Fibroblast of skin of right quadriceps (primary cell): ENCODE data around the gene EVL.

Source experiments
- DNase-seq: peaks from one replicate; pipeline ENCODE4 v3.0.0-alpha.2; 2013

EVL gene

DNA sequence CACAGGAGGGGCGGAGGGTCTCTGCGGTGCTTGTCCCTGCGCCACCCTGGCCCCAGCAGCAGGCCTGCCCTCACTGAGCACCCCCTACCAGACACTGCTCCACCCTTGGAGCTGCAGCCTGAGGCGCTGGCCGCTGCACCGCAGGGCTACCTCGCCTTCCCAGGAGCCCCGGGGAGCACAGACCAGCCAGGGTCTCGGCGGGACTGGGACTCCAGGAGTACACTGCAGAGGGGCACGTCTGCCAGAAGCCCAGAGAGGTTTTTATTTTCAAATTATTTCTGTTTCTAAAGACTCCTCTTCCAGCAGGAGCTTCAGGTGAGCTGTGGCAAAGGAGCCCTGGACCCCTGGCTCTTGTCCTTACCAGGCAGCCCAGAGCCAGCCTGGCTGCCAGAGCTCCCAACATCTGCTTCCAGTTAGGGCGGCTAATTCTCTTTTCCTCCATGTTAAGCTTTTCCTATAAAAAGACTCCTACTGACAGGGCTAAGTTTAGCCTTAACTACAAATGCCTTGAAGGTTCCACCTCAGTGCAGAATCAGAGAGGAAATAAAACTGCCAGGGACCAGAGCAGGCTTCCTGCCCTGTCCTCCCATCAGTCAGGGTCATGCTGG is 67.8 kb downstream of the EVL start:
- DNase-seq, result peak; percentile 53

- no peak for DNase-seq
Measured at GRCh38 chr14:100134586-100134985, 69.4 kb downstream of the EVL start.

DNA sequence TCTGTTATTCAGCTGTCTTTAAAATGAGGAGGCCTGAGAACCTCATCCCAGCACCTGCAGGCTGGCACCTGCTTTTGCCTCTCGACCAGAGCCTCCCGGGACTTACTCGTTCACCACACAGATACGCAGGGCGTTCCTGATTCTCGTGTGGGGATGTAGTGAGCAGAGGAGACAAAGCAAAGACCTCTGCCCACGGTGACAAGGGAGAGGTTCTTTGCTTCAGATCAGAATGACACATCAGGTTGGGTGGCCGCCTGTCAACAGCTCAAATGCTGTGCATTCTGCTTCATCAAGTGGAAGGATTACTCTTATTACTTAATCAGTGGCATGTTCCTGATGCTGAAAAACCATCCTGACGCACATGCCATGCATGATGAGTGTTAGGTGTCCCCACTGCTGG is 69.9 kb downstream of the EVL start:
- no peak for DNase-seq

- DNase-seq, result no peak
Measured at GRCh38 chr14:100135784-100136183, 70.6 kb downstream of the EVL start.

DNA sequence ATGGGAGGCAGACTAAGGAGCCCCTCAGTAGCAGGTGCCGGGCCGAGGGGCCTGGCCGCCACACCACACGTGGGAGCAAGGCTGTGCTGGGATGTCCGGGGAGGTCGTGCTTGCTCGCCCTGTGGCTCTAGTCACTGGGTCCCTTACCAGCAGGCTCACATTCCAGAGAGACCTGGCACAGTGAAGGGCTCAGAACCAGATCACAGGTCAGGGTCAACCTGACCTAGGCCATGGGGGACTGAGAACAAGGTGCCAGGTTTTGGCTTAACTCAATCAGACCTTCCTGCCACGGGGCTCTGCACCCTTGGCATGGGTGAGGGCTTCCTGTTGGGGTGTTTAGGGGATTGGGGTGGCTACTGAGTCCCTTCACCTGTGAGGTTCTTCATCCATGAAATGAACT is 72.0 kb downstream of the EVL start:
- no peak for DNase-seq

GRCh38 chr14:100138082-100138787 is 73.0 kb downstream of the EVL start:
- no peak for DNase-seq

DNA sequence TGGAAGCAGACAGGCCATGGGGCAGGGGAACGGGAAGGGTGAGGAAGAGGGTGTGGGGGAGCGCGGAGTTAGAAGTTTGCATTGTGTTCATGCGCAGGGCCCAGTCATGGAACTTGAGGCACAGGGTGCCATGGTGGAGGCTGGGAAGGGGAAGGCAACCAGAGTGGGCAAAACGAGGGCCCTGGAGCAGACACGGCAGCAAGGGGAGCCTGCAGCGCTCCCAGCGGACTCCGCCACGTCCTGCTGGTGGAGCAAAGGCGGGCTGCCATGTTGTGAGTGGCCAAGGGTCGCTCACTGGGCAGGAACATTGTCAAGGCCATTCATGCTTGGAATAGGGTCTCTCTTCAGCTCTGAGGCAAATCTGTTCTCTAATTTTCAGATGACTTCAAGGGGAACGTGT is 73.7 kb downstream of the EVL start:
- DNase-seq, result no peak

DNA sequence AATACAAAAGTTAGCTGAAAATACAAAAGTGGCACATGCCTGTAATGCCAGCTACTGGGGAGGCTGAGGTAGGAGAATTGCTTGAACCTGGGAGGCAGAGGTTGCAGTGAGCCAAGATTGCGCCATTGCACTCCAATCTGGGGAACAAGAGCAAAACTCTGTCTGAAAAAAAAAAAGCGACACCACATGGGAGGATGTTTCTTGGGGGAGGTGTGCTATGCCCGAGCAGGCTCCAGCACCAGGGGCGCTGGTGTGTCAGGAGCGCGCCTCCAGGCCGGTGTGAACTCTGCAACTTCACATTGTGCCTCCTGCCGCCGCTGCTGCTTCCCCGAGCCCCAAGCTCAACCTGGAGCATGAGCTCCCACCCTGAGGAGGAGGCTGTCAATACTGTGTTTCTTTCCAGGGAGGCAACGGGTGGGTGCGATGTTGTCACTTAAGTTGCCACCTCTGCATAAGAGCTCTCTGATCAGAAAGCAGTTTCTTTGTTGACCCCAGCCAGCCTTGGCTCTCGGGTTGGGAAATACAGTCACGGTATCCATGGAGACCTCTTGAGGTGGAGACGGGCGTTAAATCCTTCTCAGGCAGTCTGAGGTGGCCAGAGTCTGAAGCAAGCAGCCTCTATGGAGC is 75.3 kb downstream of the EVL start:
- DNase-seq, result peak; percentile 31

DNA sequence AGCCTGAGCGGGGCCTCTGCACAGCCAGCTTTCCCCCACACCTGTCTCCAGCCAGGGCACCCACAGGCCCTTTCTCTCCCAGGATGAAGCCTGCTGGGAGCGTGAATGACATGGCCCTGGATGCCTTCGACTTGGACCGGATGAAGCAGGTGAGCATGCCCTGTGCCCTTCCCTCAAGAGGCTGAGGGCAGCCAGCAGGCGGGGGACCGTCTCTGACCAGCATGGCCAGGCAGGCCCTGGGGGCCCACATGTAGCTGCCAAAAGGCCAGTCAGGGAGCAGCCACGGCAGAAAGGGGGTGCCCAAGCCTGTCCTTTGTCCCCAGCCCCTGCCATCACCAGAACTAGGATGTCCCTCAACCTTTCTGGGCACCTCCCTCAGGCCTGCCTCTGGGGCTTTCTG is 75.9 kb downstream of the EVL start:
- DNase-seq, result no peak

DNA sequence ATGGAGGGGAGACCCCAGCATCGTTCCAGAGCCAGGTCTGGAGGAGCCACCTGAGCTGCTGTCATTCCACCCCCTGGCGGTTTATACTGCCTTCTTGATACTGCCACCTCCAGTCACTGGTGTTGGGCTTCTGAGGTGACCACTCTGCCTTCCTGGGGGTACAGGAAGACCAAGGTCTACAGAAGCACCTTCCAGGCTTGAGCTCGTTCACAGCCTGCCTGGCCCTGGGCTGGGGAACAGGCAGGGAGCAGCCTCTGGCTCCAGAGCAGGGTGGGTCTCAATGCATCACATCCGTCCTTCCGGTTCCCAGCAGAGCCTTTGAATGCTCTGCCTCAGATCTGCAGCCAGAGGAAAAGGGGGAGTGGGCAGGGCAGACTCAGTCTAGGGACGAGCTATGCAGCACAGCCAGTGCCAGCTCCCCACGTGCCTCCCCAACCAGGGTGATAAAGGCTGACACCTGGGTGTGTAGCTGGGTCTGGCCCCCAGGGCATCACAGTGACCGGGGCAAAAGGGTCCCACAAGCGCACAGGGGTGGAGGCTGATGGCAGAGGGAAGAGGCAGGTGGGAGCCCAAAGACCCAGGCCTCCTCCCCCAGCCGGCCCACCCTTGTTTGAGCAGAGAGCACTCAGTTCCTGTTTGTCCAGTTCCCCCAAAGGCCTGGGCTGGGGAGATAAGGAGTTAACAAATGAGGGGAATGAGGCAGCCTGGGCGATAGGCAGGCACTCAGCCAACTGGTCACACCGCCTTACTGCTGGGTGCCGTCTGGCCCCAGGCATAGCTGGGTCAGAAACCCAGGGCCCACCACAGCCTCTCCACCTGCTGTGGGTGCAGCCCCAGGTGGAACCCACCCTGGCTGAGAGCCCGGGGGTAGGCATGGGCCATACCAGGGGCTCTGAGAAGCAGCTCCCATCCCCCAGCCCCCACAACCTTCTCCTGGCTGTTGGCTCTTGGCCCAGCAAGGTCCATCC is 77.1 kb downstream of the EVL start:
- DNase-seq, result no peak

GRCh38 chr14:100143523-100143922 is 78.3 kb downstream of the EVL start:
- DNase-seq, result no peak

- no peak for DNase-seq
Measured at GRCh38 chr14:100143934-100144333, 78.7 kb downstream of the EVL start.

DNA sequence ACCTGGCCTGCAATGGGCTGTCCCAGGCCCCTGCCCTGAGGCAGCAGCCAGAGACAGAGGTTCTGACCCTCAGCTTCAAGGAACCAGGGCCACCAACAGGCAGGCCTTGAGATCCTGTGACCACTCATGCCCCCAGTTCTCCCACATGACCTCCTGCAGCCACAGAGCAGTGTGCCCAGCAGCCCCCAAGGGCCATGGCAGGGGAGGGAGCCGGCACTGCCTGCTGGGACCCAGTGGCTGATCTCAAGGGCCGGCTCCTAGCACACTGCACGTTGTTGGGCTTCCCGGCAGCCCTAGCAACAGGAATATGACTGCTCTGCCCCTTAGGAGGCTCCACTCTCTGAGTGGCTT is 79.4 kb downstream of the EVL start:
- DNase-seq, result no peak

GRCh38 chr14:100144996-100145646 is 79.9 kb downstream of the EVL start:
- no peak for DNase-seq

- DNase-seq, result no peak
Measured at GRCh38 chr14:100145682-100146464, 80.7 kb downstream of the EVL start.

DNA sequence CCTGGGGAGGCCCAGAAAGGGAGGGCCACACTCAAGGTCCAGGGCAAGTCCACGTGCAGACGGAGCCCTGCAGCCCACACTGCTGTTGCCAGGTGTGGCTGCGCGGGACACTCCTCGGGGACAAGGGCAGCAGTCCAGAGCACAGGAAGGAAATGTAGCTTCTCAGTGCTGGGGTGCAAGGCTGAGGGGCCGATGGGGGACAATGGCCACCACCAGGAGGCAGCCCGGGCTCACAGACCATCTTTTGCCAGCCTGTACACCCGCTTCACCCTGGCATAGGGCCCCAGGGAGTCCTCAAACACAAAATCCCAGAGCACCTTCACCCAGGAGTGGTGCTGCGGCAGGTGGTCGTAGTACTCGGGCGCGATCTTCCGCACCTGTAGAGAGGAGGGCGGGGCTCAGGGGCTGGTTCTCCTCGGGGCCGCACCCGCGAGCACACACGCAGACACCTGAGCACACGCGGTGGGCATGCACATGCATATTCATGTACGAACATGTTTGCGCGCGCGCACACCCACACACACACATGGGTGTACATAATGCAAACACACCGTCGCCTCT is 81.4 kb downstream of the EVL start:
- no peak for DNase-seq

DNA sequence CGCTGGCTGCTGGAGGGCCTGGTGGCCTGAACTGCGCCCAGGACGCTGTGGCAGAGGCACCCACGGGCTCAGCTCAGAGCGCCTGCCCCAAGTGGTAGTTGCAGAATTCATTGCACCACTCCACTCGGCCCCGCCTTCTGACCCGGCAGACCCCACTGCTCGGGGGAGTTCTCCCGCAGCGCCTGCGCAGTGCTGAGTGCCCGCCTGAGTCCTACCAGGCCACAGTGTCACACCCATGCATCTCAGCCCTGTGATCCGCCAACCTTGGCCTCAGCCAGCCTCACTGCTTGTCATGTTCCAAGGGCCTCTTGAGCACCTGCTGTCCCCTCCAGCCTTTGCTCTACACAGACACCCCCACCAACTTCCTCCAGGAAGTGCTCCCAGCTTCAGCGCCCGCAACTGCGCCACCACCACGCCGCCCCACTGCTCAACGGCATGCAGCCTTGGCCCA is 82.0 kb downstream of the EVL start:
- no peak for DNase-seq

DNA sequence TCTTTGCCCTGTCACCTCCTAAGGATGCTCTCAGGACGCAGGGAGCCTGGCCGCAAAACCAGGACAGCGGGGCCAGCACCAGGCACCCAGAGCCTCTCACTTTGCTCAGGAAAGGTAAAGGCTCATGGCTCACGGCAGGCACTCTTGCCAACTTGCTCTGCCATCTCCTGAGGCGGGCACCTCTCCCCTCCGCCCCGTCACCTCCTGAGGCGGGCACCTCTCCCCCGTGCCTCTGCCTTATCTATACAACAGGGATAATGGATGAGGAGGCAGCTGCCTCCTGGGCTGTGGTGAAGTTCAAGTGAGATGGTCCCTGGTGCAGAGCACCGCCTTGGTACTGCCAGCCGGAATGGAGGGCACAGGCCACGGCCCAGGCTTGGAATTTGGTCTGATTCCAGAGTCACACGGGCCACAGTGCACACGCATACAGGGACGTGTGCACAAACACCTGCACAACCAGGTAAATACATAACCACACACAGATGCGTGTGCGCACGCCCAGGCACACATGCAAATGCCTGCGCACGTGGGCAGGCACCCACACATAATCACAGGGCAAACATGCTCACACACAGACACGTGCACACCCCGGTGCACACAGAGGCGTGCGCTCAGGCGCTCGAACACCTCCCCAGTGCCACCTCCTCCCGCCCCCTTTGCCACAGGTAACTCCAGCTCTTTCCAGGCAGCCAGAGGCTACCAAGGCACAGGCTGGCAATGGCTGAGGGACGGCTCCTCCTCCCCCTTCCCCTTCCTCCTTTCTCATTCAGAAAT is 82.7 kb downstream of the EVL start:
- DNase-seq, result no peak

- no peak for DNase-seq
Measured at GRCh38 chr14:100148837-100149731, 83.9 kb downstream of the EVL start.
